K562 (cell line): ENCODE results near the gene AJUBA. TPM values are rescaled to one million over a fixed set of nuclear protein-coding genes. Genes with fewer than 3 reads are reported as not detected.

Experiments
- ATAC-seq: fragments of 200-7000 bp; cut with Tn5 transposase; 3 replicates; pipeline ENCODE4 v1.9.1; 2020; ENCODE audit warnings: moderate library complexity
- BruUV-seq: library from RNA; stranded (reverse); fragments of 400-500 nt; replicated peaks from 2 replicates; lab custom pipeline; 2021; lab: Mats Ljungman, UMichigan
- CTCF ChIA-PET: fragments of 300-600 bp; formaldehyde crosslinking; extraction: SDS; loops from one replicate; lab custom pipeline; 2021; ENCODE audit warnings: low intra/inter-chr PET ratio; lab: Yijun Ruan, JAX
- POLR2A ChIA-PET: fragments of 300-600, 350-650 bp; sonication (Branson Sonifier 250); formaldehyde crosslinking; extraction: SDS; loops from one replicate; lab custom pipeline; 2021; ENCODE audit warnings: antibody characterized with exemption, inconsistent platforms; lab: Yijun Ruan, JAX
- DNase-seq, 4 experiments: peaks; one replicate each; pipeline versions ENCODE4 v3.0.0 to v3.0.0-alpha.2; 2011 to 2018; ENCODE audit warnings: low spot score in 3 of 4, mixed read lengths in 3 of 4; ENCODE audit errors: extremely low read depth in 1 of 4
- FAIRE-seq: peaks from 2 replicates; lab custom pipeline; 2011; peaks lifted over from hg19 to GRCh38; lab: Jason Lieb, UNC
- H2AFZ ChIP-seq: 2 replicates; pipeline ENCODE4 v1.6.0; 2011; ENCODE audit warnings: low read depth, low read length, control low read depth, inconsistent platforms
- H3K27ac ChIP-seq: fragments of 200-600 bp; 3 replicates; pipeline ENCODE4 v1.8.0; 2011; ENCODE audit warnings: low read depth, mild to moderate bottlenecking, control low read depth, inconsistent platforms, low read length, moderate library complexity, mixed read lengths; ENCODE audit errors: extremely low read depth
- H3K27me3 ChIP-seq, 2 experiments: fragments of 300-600 bp in 1 of 2; 2 replicates in 1 of 2; 3 replicates in 1 of 2; pipeline versions ENCODE4 v1.6.0 to v1.8.0; 2011; ENCODE audit warnings: inconsistent platforms in 2 of 2, low read length in 2 of 2, mild to moderate bottlenecking in 1 of 2, mixed read lengths in 1 of 2, moderate library complexity in 1 of 2; ENCODE audit not compliant: control insufficient read depth in 2 of 2, insufficient read depth in 2 of 2
- H3K36me3 ChIP-seq: fragments of 300-600 bp; 3 replicates; pipeline ENCODE4 v1.8.0; 2011; ENCODE audit warnings: mild to moderate bottlenecking, low read length, inconsistent platforms; ENCODE audit not compliant: control insufficient read depth, insufficient read depth
- H3K4me1 ChIP-seq, 2 experiments: fragments of 200-600 bp in 1 of 2; replicated peaks in 1 of 2; 2 replicates in 1 of 2; 3 replicates in 1 of 2; pipeline versions ENCODE4 v1.5.1 to v1.8.0; 2011; ENCODE audit warnings: inconsistent platforms in 2 of 2, low read length in 2 of 2, mild to moderate bottlenecking in 1 of 2, mixed read lengths in 1 of 2, moderate library complexity in 1 of 2; ENCODE audit not compliant: control insufficient read depth in 2 of 2, insufficient read depth in 2 of 2
- H3K4me2 ChIP-seq: 2 replicates; pipeline ENCODE4 v1.6.1; 2011; ENCODE audit warnings: low read length, control low read depth, inconsistent platforms, mixed read lengths; ENCODE audit not compliant: insufficient read depth
- H3K4me3 ChIP-seq: fragments of 200-600 bp; sonication (generic), shearing (Covaris generic); 2 replicates; pipeline ENCODE4 v1.5.1; 2016; ENCODE audit warnings: control low read depth, inconsistent platforms
- H3K79me2 ChIP-seq: fragments of 200-600 bp; 3 replicates; pipeline ENCODE4 v1.8.0; 2011; ENCODE audit warnings: low read length, inconsistent platforms; ENCODE audit not compliant: control insufficient read depth, insufficient read depth
- H3K9ac ChIP-seq, 2 experiments: 2 replicates each; pipeline versions ENCODE4 v1.6.0 to v1.6.1; 2011; ENCODE audit warnings: low read depth in 2 of 2, low read length in 2 of 2, control low read depth in 1 of 2, inconsistent platforms in 1 of 2, mild to moderate bottlenecking in 1 of 2, mixed read lengths in 1 of 2; ENCODE audit not compliant: insufficient read depth in 1 of 2
- H3K9me1 ChIP-seq: one replicate; pipeline ENCODE4 v1.6.0; 2011; ENCODE audit warnings: inconsistent platforms, mild to moderate bottlenecking, low read length, moderate library complexity; ENCODE audit not compliant: control insufficient read depth, insufficient read depth
- H3K9me3 ChIP-seq: replicated peaks from 2 replicates; pipeline ENCODE4 v1.5.1; 2011; ENCODE audit warnings: low read depth, low read length, inconsistent platforms; ENCODE audit not compliant: control insufficient read depth, insufficient read depth
- H4K20me1 ChIP-seq: replicated peaks from 2 replicates; pipeline ENCODE4 v1.6.1; 2011; ENCODE audit warnings: low read length, inconsistent platforms, mixed read lengths; ENCODE audit not compliant: control insufficient read depth, insufficient read depth
- KLF13 ChIP-seq: fragments of 450-650 bp; IDR thresholded peaks from 2 replicates; pipeline ENCODE4 v1.6.1; 2016; ENCODE audit warnings: missing genetic modification characterization, low read depth, mild to moderate bottlenecking, missing compliant biosample characterization, moderate library complexity, borderline replicate concordance
- MEIS2 ChIP-seq: fragments of 450-650 bp; IDR thresholded peaks from 2 replicates; pipeline ENCODE4 v1.6.1; 2014; ENCODE audit warnings: mild to moderate bottlenecking; ENCODE audit not compliant: partially characterized antibody
- RCOR1 ChIP-seq, 2 experiments: IDR thresholded peaks; 2 replicates each; pipeline ENCODE4 v1.6.1; 2012; ENCODE audit warnings: low read depth in 2 of 2, low read length in 2 of 2, borderline replicate concordance in 1 of 2, improper control_type of control experiment in 1 of 2
- ZMIZ1 ChIP-seq, 2 experiments: fragments of 150-350 bp in 1 of 2; IDR thresholded peaks; 2 replicates each; pipeline ENCODE4 v1.6.1; 2012 to 2016; ENCODE audit warnings: low read depth in 2 of 2, low read length in 2 of 2, mild to moderate bottlenecking in 1 of 2, moderate library complexity in 1 of 2
- ZNF282 ChIP-seq: sonication (generic); formaldehyde crosslinking; IDR thresholded peaks from 2 replicates; pipeline ENCODE4 v1.8.1; 2023; ENCODE audit warnings: missing genetic modification reagents
- WGBS: fragments of 100-300 bp; shearing (Covaris generic); methylation state at CpG from one replicate; pipeline ENCODE4 v1.1.6; 2016; ENCODE audit warnings: low coverage, mixed read lengths; ENCODE audit not compliant: insufficient coverage; ENCODE audit errors: missing lambda C conversion rate; 5-methylcytosine and 5-hydroxymethylcytosine counted together
- in situ Hi-C: fragments of 300-500 bp; cut with MboI; formaldehyde crosslinking; loops from 4 replicates; pipeline ENCODE4 v1.15.0; 2018; ENCODE audit warnings: inconsistent platforms, mixed read lengths
- intact Hi-C: fragments of 100-400 bp; cut with micrococcal nuclease; formaldehyde crosslinking; loops from 2 replicates; pipeline ENCODE4 v1.14.2; 2022
- polyA plus RNA-seq, 8 experiments: library from polyadenylated mRNA; depleted of rRNA in 4 of 8; stranded (reverse) in 5 of 8; unstranded in 3 of 8; fragments of >200 nt; fragmentation: Nextera tagmentation in 2 of 8; fragmentation: Illumina TruSeq in 1 of 8; extraction: Ambion mirVana in 2 of 8; extraction: Trizol in 1 of 8; gene quantifications; 2 replicates each; pipeline versions ENCODE4 v1.2.1 to v1.2.3, GENCODE V29; 2011 to 2014; ENCODE audit warnings: inconsistent platforms in 1 of 8, missing spikeins in 1 of 8
- total RNA-seq, 7 experiments: library from RNA; depleted of rRNA in 6 of 7; stranded (reverse); fragments of >200 nt in 6 of 7; fragmentation: Illumina TruSeq in 2 of 7; extraction: Trizol in 2 of 7; gene quantifications; 2 replicates each; pipeline versions ENCODE4 v1.2.1 to v1.2.3, GENCODE V29; 2011 to 2021; ENCODE audit warnings: low replicate concordance in 1 of 7

Gene AJUBA
- total and polyA plus RNA-seq, 9 of the 15 experiments (the other 6 are each of a cell fraction or from before 2014, with no cell fraction given) = 0.73 to 4.7 (median 2.8) TPM

GRCh38 chr14:23024612-23025075, 42.3 kb upstream of the AJUBA start:
- WGBS = 87% methylated on average over 7 of the region's 7 CpGs
- Histone ChIP-seq H3K4me3 (no peak overlapping the region), H3K9ac (no peak overlapping the region; a peak in 1 of 4 replicates), H3K4me2 (no peak overlapping the region), H3K79me2 (peaks cover 11% of the 10 kb centered on the region; the same call in 2 of the 3 replicates), H3K36me3 (peaks cover 42% of the 10 kb centered on the region), H3K9me1 (no peaks in the 10 kb centered on the region)
- BruUV-seq = no TSS peak
- intact Hi-C loops = no loop called here
- POLR2A ChIA-PET = interaction anchor here (0.9 to 6.6 kb wide), 5 partner anchors 13 to 29 kb away, joined by 3 to 65 read pairs (median 7); no protein-coding TSS in a partner anchor
- TF ChIP-seq ZMIZ1 (IDR thresholded peaks at IDR 0.05; ENCODE audit: low read depth in 2 of 2, low read length in 2 of 2) (no peak), RCOR1 (IDR thresholded peaks at IDR 0.05; ENCODE audit: borderline replicate concordance in 1 of 2, low read depth in 2 of 2, low read length in 2 of 2) (no peak), ZNF282 (no peak), KLF13 (tag) (no peak), MEIS2 (peak; percentile 31)
- TF ChIP-seq, all 486 proteins: peak for 1
- DNase-seq (no peak), ATAC-seq (no peak), FAIRE-seq (no peak)
- in situ Hi-C loops = no loop called here
- Histone ChIP-seq H4K20me1 (peaks cover 10% of the 10 kb centered on the region; the same call in 1 of the 2 replicates), H3K4me1 (peaks cover 17 to 41% of the 10 kb centered on the region in 2 experiments; a peak in 4 of 5 replicates), H3K27ac (no peak overlapping the region), H3K27me3 (no peaks in the 10 kb centered on the region), H3K9me3 (no peaks in the 10 kb centered on the region), H2AFZ (no peak overlapping the region)
- CTCF ChIA-PET = interaction anchor here (0.6 to 0.7 kb wide), 2 partner anchors 222 to 1271 kb away, joined by 3 to 5 read pairs; no protein-coding TSS in a partner anchor
